ENCODE data around the gene DCC. TPM values are rescaled to one million over a fixed set of nuclear protein-coding genes. Genes with fewer than 3 reads are reported as not detected.
A peak's percentile ranks its signal among the peaks of the same experiment; 100 is the strongest.

Gene DCC
- total RNA-seq, 1 donor from 2014 or later = 14.7 TPM

GRCh38 chr18:52897611-52898484, 557.9 kb downstream of the DCC start:
- Mint-ChIP-seq H3K27ac (ENCODE audit: unreplicated experiment) (no peak overlapping the region), H3K9me3 (ENCODE audit: unreplicated experiment) (no peaks in the 10 kb centered on the region), H3K4me3 (ENCODE audit: unreplicated experiment) (no peak overlapping the region), H3K36me3 (ENCODE audit: low read depth, unreplicated experiment) (no peaks in the 10 kb centered on the region), H3K27me3 (ENCODE audit: unreplicated experiment) (no peaks in the 10 kb centered on the region), H3K4me1 (ENCODE audit: unreplicated experiment) (no peaks in the 10 kb centered on the region)
- TF ChIP-seq, protein P1, sequence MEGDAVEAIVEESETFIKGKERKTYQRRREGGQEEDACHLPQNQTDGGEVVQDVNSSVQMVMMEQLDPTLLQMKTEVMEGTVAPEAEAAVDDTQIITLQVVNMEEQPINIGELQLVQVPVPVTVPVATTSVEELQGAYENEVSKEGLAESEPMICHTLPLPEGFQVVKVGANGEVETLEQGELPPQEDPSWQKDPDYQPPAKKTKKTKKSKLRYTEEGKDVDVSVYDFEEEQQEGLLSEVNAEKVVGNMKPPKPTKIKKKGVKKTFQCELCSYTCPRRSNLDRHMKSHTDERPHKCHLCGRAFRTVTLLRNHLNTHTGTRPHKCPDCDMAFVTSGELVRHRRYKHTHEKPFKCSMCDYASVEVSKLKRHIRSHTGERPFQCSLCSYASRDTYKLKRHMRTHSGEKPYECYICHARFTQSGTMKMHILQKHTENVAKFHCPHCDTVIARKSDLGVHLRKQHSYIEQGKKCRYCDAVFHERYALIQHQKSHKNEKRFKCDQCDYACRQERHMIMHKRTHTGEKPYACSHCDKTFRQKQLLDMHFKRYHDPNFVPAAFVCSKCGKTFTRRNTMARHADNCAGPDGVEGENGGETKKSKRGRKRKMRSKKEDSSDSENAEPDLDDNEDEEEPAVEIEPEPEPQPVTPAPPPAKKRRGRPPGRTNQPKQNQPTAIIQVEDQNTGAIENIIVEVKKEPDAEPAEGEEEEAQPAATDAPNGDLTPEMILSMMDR (IDR thresholded peaks at IDR 0.05; ENCODE audit: unreplicated experiment) = no peak
- no peak for DNase-seq (ENCODE audit: low spot score)

GRCh38 chr18:52898485-52899058, 558.6 kb downstream of the DCC start:
- DNase-seq (ENCODE audit: low spot score) = no peak
- Mint-ChIP-seq H3K27me3 (ENCODE audit: unreplicated experiment) (no peaks in the 10 kb centered on the region), H3K4me3 (ENCODE audit: unreplicated experiment) (no peak overlapping the region), H3K9me3 (ENCODE audit: unreplicated experiment) (no peaks in the 10 kb centered on the region), H3K36me3 (ENCODE audit: low read depth, unreplicated experiment) (no peaks in the 10 kb centered on the region), H3K27ac (ENCODE audit: unreplicated experiment) (no peak overlapping the region), H3K4me1 (ENCODE audit: unreplicated experiment) (no peaks in the 10 kb centered on the region)
- TF ChIP-seq, protein P1 (IDR thresholded peaks at IDR 0.05; ENCODE audit: unreplicated experiment) = no peak

GRCh38 chr18:52902188-52902587, 562.2 kb downstream of the DCC start:
- Mint-ChIP-seq H3K27me3 (ENCODE audit: unreplicated experiment) (no peaks in the 10 kb centered on the region), H3K4me1 (ENCODE audit: unreplicated experiment) (no peaks in the 10 kb centered on the region), H3K27ac (ENCODE audit: unreplicated experiment) (no peak overlapping the region), H3K9me3 (ENCODE audit: unreplicated experiment) (no peaks in the 10 kb centered on the region), H3K4me3 (ENCODE audit: unreplicated experiment) (no peak overlapping the region), H3K36me3 (ENCODE audit: low read depth, unreplicated experiment) (no peaks in the 10 kb centered on the region)
- TF ChIP-seq, protein P1 (IDR thresholded peaks at IDR 0.05; ENCODE audit: unreplicated experiment) = no peak
- DNase-seq (ENCODE audit: low spot score) = no peak

- H3K4me3 Mint-ChIP-seq (ENCODE audit: unreplicated experiment) = no peak overlapping the region
- H3K27ac Mint-ChIP-seq (ENCODE audit: unreplicated experiment) = no peak overlapping the region
- H3K27me3 Mint-ChIP-seq (ENCODE audit: unreplicated experiment) = no peaks in the 10 kb centered on the region
- peak; percentile 58 for DNase-seq (ENCODE audit: low spot score)
- TF ChIP-seq, protein P1 (IDR thresholded peaks at IDR 0.05; ENCODE audit: unreplicated experiment) = peak; percentile 89
- H3K4me1 Mint-ChIP-seq (ENCODE audit: unreplicated experiment) = no peaks in the 10 kb centered on the region
- no peaks in the 10 kb centered on the region for H3K9me3 Mint-ChIP-seq (ENCODE audit: unreplicated experiment)
- H3K36me3 Mint-ChIP-seq (ENCODE audit: low read depth, unreplicated experiment) = no peaks in the 10 kb centered on the region
Measured at GRCh38 chr18:52903857-52904256, 563.9 kb downstream of the DCC start.

Measured in endothelial cell (in vitro differentiated cells).